H1 (cell line): ENCODE data around the gene HOMER3. TPM values are rescaled to one million over a fixed set of nuclear protein-coding genes. Genes with fewer than 3 reads are reported as not detected.

Experiments
- CBX8 ChIP-seq: fragments of 300-800, 300-1000 bp; sonication (generic); IDR thresholded peaks from 2 replicates; pipeline ENCODE4 v1.7.1; 2016; ENCODE audit warnings: low read depth, low read length, borderline replicate concordance
- FOSL1 ChIP-seq: IDR thresholded peaks from 2 replicates; pipeline ENCODE4 v1.6.1; 2011; ENCODE audit warnings: mild to moderate bottlenecking, low read depth, low read length, moderate library complexity; ENCODE audit not compliant: insufficient read depth
- GTF2F1 ChIP-seq: IDR thresholded peaks from 2 replicates; pipeline ENCODE4 v1.6.1; 2012; ENCODE audit warnings: low read depth, low read length, improper control_type of control experiment, borderline replicate concordance
- POLR2AphosphoS5 ChIP-seq: IDR thresholded peaks from 2 replicates; pipeline ENCODE4 v1.6.1; 2011; ENCODE audit warnings: low read depth, low read length
- polyA plus RNA-seq, 7 experiments: library from polyadenylated mRNA; depleted of rRNA in 3 of 7; stranded (reverse) in 5 of 7; unstranded in 2 of 7; fragments of >200 nt in 5 of 7; fragments of 200-250 nt in 2 of 7; gene quantifications; 1 replicate in 5 of 7; 2 replicates in 1 of 7; 4 replicates in 1 of 7; pipeline versions ENCODE4 v1.2.1 to v1.2.3, GENCODE V29; 2011 to 2013; ENCODE audit warnings: missing spikeins in 2 of 7, mixed read lengths in 2 of 7
- total RNA-seq: library from RNA; stranded (reverse); fragmentation: NEBNext Ultra II Directional; extraction: Animal tissue kit (Norgen Biotek cat#: 25700); gene quantifications from 2 replicates; pipeline ENCODE4 v1.2.1, GENCODE V29; 2021

Gene HOMER3
- total and polyA plus RNA-seq, 2 of the 8 experiments (the other 6 are each of a cell fraction or from before 2014, with no cell fraction given) = 28.3 to 41.6 TPM

GRCh38 chr19:18893587-18894253, 47.3 kb downstream of the HOMER3 start (continued):
- TF ChIP-seq FOSL1 (no peak), CBX8 (no peak), POLR2AphosphoS5 (no peak), GTF2F1 (no peak)
